H1 (cell line): ENCODE measurements around the gene GRM8. TPM values are rescaled to one million over a fixed set of nuclear protein-coding genes. Genes with fewer than 3 reads are reported as not detected.

Experiments
- CTCF ChIA-PET: fragments of 300-600 bp; sonication (Branson Sonifier 250); formaldehyde crosslinking; loops from one replicate; lab custom pipeline; 2021; ENCODE audit not compliant: partially characterized antibody; lab: Charles Lee
- POLR2A ChIA-PET: fragments of 300-600 bp; sonication (Branson Sonifier 250); formaldehyde crosslinking; loops from one replicate; lab custom pipeline; 2021; ENCODE audit warnings: inconsistent platforms; ENCODE audit not compliant: partially characterized antibody; lab: Charles Lee
- DNase-seq, 2 experiments: peaks; one replicate each; pipeline versions ENCODE4 v3.0.0 to v3.0.0-alpha.2; 2010 to 2022; ENCODE audit warnings: low spot score in 2 of 2, low read depth in 1 of 2, mixed read lengths in 1 of 2
- FAIRE-seq: peaks from 2 replicates; lab custom pipeline; 2011; peaks lifted over from hg19 to GRCh38; lab: Jason Lieb, UNC
- H2AFZ ChIP-seq: 2 replicates; pipeline ENCODE4 v1.8.1; 2012; ENCODE audit warnings: low read length, inconsistent platforms
- H2AK5ac ChIP-seq: 2 replicates; pipeline ENCODE4 v1.6.1; 2013; ENCODE audit warnings: low read depth, low read length
- H2BK120ac ChIP-seq: replicated peaks from 2 replicates; pipeline ENCODE3; 2013; ENCODE audit warnings: low read depth, low read length, inconsistent platforms
- H2BK12ac ChIP-seq: 2 replicates; pipeline ENCODE4 v1.6.1; 2013; ENCODE audit warnings: low read depth, low read length
- H2BK15ac ChIP-seq: 2 replicates; pipeline ENCODE4 v1.6.1; 2013; ENCODE audit warnings: low read length
- H2BK20ac ChIP-seq: 2 replicates; pipeline ENCODE4 v1.6.1; 2013; ENCODE audit warnings: low read length
- H2BK5ac ChIP-seq: 2 replicates; pipeline ENCODE4 v1.6.1; 2013; ENCODE audit warnings: low read depth, low read length
- H3K14ac ChIP-seq: 2 replicates; pipeline ENCODE4 v1.6.1; 2013; ENCODE audit warnings: inconsistent platforms; ENCODE audit not compliant: insufficient read length
- H3K18ac ChIP-seq: 2 replicates; pipeline ENCODE4 v1.6.1; 2013; ENCODE audit warnings: low read length; ENCODE audit errors: extremely low read depth
- H3K23ac ChIP-seq: 2 replicates; pipeline ENCODE4 v1.6.1; 2013; ENCODE audit warnings: inconsistent platforms; ENCODE audit not compliant: insufficient read length
- H3K23me2 ChIP-seq: 2 replicates; pipeline ENCODE4 v1.6.1; 2013; ENCODE audit warnings: low read depth, low read length
- H3K27ac ChIP-seq: 2 replicates; pipeline ENCODE4 v1.6.1; 2011; ENCODE audit warnings: low read depth, low read length, inconsistent platforms
- H3K27me3 ChIP-seq, 4 experiments: replicated peaks in 1 of 4; 1 replicate in 1 of 4; 2 replicates in 3 of 4; pipeline versions ENCODE4 v1.6.1 to v1.8.1; 2011 to 2013; ENCODE audit warnings: low read length in 3 of 4, mild to moderate bottlenecking in 3 of 4, inconsistent platforms in 2 of 4, mixed read lengths in 2 of 4, moderate library complexity in 1 of 4; ENCODE audit not compliant: control insufficient read depth in 3 of 4, insufficient read depth in 3 of 4; ENCODE audit errors: extremely low read depth in 1 of 4
- H3K36me3 ChIP-seq, 4 experiments: 2 replicates each; pipeline versions ENCODE4 v1.6.1 to v1.8.1; 2011 to 2013; ENCODE audit warnings: mild to moderate bottlenecking in 4 of 4, low read length in 3 of 4, moderate library complexity in 2 of 4, control low read depth in 1 of 4, inconsistent platforms in 1 of 4; ENCODE audit not compliant: insufficient read depth in 4 of 4, control insufficient read depth in 2 of 4
- H3K4ac ChIP-seq: replicated peaks from 2 replicates; pipeline ENCODE3; 2013; ENCODE audit warnings: low read length, low read depth, mixed read lengths, inconsistent platforms; ENCODE audit not compliant: insufficient read length
- H3K4me1 ChIP-seq, 4 experiments: replicated peaks in 1 of 4; 1 replicate in 1 of 4; 2 replicates in 3 of 4; pipeline versions ENCODE4 v1.6.1 to v1.8.1; 2011 to 2013; ENCODE audit warnings: low read length in 3 of 4, inconsistent platforms in 2 of 4, mixed read lengths in 1 of 4; ENCODE audit not compliant: insufficient read depth in 4 of 4, control insufficient read depth in 3 of 4
- H3K4me2 ChIP-seq, 2 experiments: 2 replicates each; pipeline versions ENCODE4 v1.6.1 to v1.8.1; 2011 to 2013; ENCODE audit warnings: low read depth in 2 of 2, low read length in 2 of 2, control low read depth in 1 of 2, inconsistent platforms in 1 of 2, mild to moderate bottlenecking in 1 of 2; ENCODE audit not compliant: insufficient read depth in 1 of 2
- H3K4me3 ChIP-seq, 4 experiments: fragments of 200-600, 300-600 bp in 1 of 4; sonication (generic), shearing (Covaris generic), sonication (Bioruptor Twin) in 1 of 4; 2 replicates each; pipeline versions ENCODE4 v1.5.1 to v1.8.1; 2011 to 2016; ENCODE audit warnings: low read length in 4 of 4, low read depth in 3 of 4, control low read depth in 2 of 4, inconsistent platforms in 2 of 4, mild to moderate bottlenecking in 2 of 4, mixed read lengths in 1 of 4, moderate library complexity in 1 of 4; ENCODE audit not compliant: insufficient read depth in 2 of 4; ENCODE audit errors: extremely low read depth in 1 of 4
- H3K56ac ChIP-seq: replicated peaks from 2 replicates; pipeline ENCODE3; 2013; ENCODE audit warnings: low read depth, mild to moderate bottlenecking, mixed read lengths, low read length, inconsistent platforms; ENCODE audit not compliant: insufficient read length
- H3K79me1 ChIP-seq: 2 replicates; pipeline ENCODE4 v1.6.1; 2013; ENCODE audit warnings: low read depth, low read length, control low read depth
- H3K79me2 ChIP-seq, 2 experiments: 2 replicates each; pipeline versions ENCODE4 v1.6.1 to v1.8.1; 2012 to 2013; ENCODE audit warnings: low read length in 2 of 2, mild to moderate bottlenecking in 2 of 2, inconsistent platforms in 1 of 2; ENCODE audit not compliant: insufficient read depth in 2 of 2, control insufficient read depth in 1 of 2
- H3K9ac ChIP-seq, 4 experiments: replicated peaks in 1 of 4; 1 replicate in 1 of 4; 2 replicates in 3 of 4; pipeline versions ENCODE4 v1.6.1 to v1.8.1; 2011 to 2013; ENCODE audit warnings: low read depth in 3 of 4, low read length in 3 of 4, control low read depth in 2 of 4, mild to moderate bottlenecking in 2 of 4, moderate library complexity in 2 of 4, inconsistent platforms in 1 of 4; ENCODE audit errors: extremely low read depth in 1 of 4
- H3K9me3 ChIP-seq, 2 experiments: 2 replicates each; pipeline versions ENCODE4 v1.6.1 to v1.8.1; 2012 to 2013; ENCODE audit warnings: mild to moderate bottlenecking in 2 of 2, moderate library complexity in 2 of 2, control low read depth in 1 of 2, inconsistent platforms in 1 of 2, low read depth in 1 of 2, low read length in 1 of 2, mixed read lengths in 1 of 2; ENCODE audit not compliant: insufficient read depth in 2 of 2
- H4K20me1 ChIP-seq, 2 experiments: replicated peaks in 1 of 2; 2 replicates each; pipeline versions ENCODE3 to v1.8.1; 2011 to 2013; ENCODE audit warnings: inconsistent platforms in 2 of 2, low read length in 2 of 2, mild to moderate bottlenecking in 1 of 2; ENCODE audit not compliant: insufficient read depth in 2 of 2, control insufficient read depth in 1 of 2
- H4K5ac ChIP-seq: 2 replicates; pipeline ENCODE4 v1.6.1; 2013; ENCODE audit warnings: low read length, low read depth, mixed read lengths, inconsistent platforms; ENCODE audit not compliant: insufficient read length
- H4K8ac ChIP-seq: 2 replicates; pipeline ENCODE4 v1.8.0; 2013; ENCODE audit warnings: mild to moderate bottlenecking, moderate library complexity, low read length, inconsistent platforms; ENCODE audit not compliant: insufficient read depth; ENCODE audit errors: extremely low read depth
- H4K91ac ChIP-seq: replicated peaks from 2 replicates; pipeline ENCODE3; 2013; ENCODE audit warnings: low read length, mixed read lengths, inconsistent platforms; ENCODE audit not compliant: insufficient read length
- PHF8 ChIP-seq: fragments of 200-600 bp; sonication (generic); conservative IDR thresholded peaks from 2 replicates; pipeline ENCODE4 v1.7.1; 2012; ENCODE audit warnings: low read depth, mild to moderate bottlenecking, inconsistent platforms, low read length, moderate library complexity
- WGBS, 2 experiments: shearing (Covaris generic) in 1 of 2; methylation state at CpG; one replicate each; pipeline versions ENCODE4 v1.1.6 to v1.1.7; 2013 to 2015; ENCODE audit warnings: low lambda C conversion rate in 2 of 2, mixed read lengths in 2 of 2, inconsistent platforms in 1 of 2, low coverage in 1 of 2, missing lambda C conversion rate in 1 of 2; ENCODE audit not compliant: insufficient replicate concordance in 2 of 2, insufficient coverage in 1 of 2, insufficient read length in 1 of 2; ENCODE audit errors: extremely low coverage in 1 of 2, missing lambda C conversion rate in 1 of 2; 5-methylcytosine and 5-hydroxymethylcytosine counted together
- polyA plus RNA-seq, 7 experiments: library from polyadenylated mRNA; depleted of rRNA in 3 of 7; stranded (reverse) in 5 of 7; unstranded in 2 of 7; fragments of >200 nt in 5 of 7; fragments of 200-250 nt in 2 of 7; gene quantifications; 1 replicate in 5 of 7; 2 replicates in 1 of 7; 4 replicates in 1 of 7; pipeline versions ENCODE4 v1.2.1 to v1.2.3, GENCODE V29; 2011 to 2013; ENCODE audit warnings: missing spikeins in 2 of 7, mixed read lengths in 2 of 7
- total RNA-seq: library from RNA; stranded (reverse); fragmentation: NEBNext Ultra II Directional; extraction: Animal tissue kit (Norgen Biotek cat#: 25700); gene quantifications from 2 replicates; pipeline ENCODE4 v1.2.1, GENCODE V29; 2021

The GRM8 gene
- total and polyA plus RNA-seq, 2 of the 8 experiments (the other 6 are each of a cell fraction or from before 2014, with no cell fraction given): 2.6 to 2.8 TPM

DNA sequence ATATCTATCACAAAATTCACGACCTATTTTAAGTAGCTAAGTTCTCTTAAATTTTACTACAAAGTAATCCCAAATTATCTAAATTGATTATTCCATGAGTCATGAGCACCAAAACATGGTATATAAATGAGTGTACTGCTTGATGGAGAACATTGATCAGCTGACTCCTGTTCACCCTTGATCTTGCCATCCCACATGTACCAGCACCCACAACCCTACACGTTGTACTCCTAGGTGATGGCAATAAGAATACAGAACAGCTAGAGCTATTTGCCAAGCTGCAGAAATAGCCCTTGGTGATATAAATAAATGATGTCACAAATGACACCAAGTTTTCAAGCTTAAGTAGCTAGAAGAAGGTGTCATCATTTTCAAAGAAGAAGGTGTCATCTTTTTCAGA is 235.5 kb downstream of the GRM8 start:
- Histone ChIP-seq H3K9me3 (no peaks in the 10 kb centered on the region), H3K4me2 (no peak overlapping the region), H2BK5ac (no peak overlapping the region), H3K4me1 (no peaks in the 10 kb centered on the region), H3K56ac (no peak overlapping the region), H4K20me1 (no peaks in the 10 kb centered on the region), H3K36me3 (no peaks in the 10 kb centered on the region), H3K4me3 (no peak overlapping the region), H3K23me2 (no peaks in the 10 kb centered on the region), H3K23ac (no peak overlapping the region), H3K4ac (no peak overlapping the region), H4K5ac (no peak overlapping the region), H2BK120ac (no peak overlapping the region), H2AFZ (no peak overlapping the region), H3K27me3 (no peaks in the 10 kb centered on the region), H2AK5ac (no peak overlapping the region), H2BK15ac (no peak overlapping the region), H3K14ac (no peak overlapping the region), H2BK12ac (no peak overlapping the region), H4K8ac (no peak overlapping the region), H4K91ac (no peak overlapping the region), H3K79me1 (no peaks in the 10 kb centered on the region), H3K9ac (no peak overlapping the region; a peak in 1 of 7 replicates), H3K27ac (no peak overlapping the region), H3K18ac (no peak overlapping the region), H2BK20ac (no peak overlapping the region), H3K79me2 (no peaks in the 10 kb centered on the region)
- FAIRE-seq (no peak), DNase-seq (no peak)
- no peak for TF ChIP-seq PHF8
- ChIA-PET POLR2A (no interaction called here), CTCF (interaction anchor here (0.6 kb wide), 1 partner anchor 453 kb away, joined by 3 read pairs; no protein-coding TSS in a partner anchor)
- 65% methylated on average over 2 of the region's 2 CpGs; no CpG with 5 or more reads in 1 of the 2 experiments for WGBS, 2 experiments
